PC-9 (cell line): ENCODE results near the gene SPEN.
"Not testable (repeated sequence)": the region's sequence is repeated elsewhere in the genome, so short reads cannot be mapped to it uniquely, and the experiment has no call there.

Experiments used
- EZH2 ChIP-seq: fragments of 200-600 bp; sonication (generic); IDR thresholded peaks from 2 replicates; pipeline ENCODE4 v1.8.0; 2017; ENCODE audit warnings: antibody characterized with exemption, low read depth
- TF ChIP-seq, protein P1 (sequence below): fragments of 200-600 bp; sonication (generic); conservative IDR thresholded peaks from 2 replicates; pipeline ENCODE4 v1.6.1; 2017; ENCODE audit warnings: mixed run types, antibody characterized with exemption, mild to moderate bottlenecking, moderate library complexity

DNA sequence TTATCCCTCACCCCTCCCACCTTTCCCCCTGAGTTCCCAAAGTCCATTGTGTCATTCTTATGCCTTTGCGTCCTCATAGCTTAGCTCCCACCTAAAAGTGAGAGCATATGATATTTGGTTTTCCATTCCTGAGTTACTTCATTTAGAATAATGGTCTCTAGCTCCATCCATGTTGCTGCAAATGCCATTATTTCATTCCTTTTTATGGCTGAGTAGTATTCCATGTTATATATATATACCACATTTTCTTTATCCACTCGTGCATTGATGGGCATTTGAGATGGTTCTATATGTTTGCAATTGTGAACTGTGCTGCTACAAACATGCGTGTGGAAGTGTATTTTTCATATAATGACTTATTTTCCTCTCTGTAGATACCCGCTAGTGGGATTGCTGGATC, 130.4 kb downstream of the SPEN start:
- TF ChIP-seq, protein P1, sequence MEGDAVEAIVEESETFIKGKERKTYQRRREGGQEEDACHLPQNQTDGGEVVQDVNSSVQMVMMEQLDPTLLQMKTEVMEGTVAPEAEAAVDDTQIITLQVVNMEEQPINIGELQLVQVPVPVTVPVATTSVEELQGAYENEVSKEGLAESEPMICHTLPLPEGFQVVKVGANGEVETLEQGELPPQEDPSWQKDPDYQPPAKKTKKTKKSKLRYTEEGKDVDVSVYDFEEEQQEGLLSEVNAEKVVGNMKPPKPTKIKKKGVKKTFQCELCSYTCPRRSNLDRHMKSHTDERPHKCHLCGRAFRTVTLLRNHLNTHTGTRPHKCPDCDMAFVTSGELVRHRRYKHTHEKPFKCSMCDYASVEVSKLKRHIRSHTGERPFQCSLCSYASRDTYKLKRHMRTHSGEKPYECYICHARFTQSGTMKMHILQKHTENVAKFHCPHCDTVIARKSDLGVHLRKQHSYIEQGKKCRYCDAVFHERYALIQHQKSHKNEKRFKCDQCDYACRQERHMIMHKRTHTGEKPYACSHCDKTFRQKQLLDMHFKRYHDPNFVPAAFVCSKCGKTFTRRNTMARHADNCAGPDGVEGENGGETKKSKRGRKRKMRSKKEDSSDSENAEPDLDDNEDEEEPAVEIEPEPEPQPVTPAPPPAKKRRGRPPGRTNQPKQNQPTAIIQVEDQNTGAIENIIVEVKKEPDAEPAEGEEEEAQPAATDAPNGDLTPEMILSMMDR, result not testable (repeated sequence)
- not testable (repeated sequence) for TF ChIP-seq EZH2
